Gastroesophageal sphincter (tissue), 3 donors: ENCODE measurements around the gene SHPK.

Experiments
- CTCF ChIP-seq, 4 experiments: fragments of 200-600 bp in 2 of 4; fragments of 450-650 bp in 2 of 4; sonication (generic) in 1 of 4; IDR thresholded peaks; one replicate each; pipeline ENCODE4 v1.5.1; 2017 to 2019; ENCODE audit warnings: antibody characterized with exemption in 4 of 4, mild to moderate bottlenecking in 2 of 4, moderate library complexity in 2 of 4
- EP300 ChIP-seq: sonication (generic); formaldehyde crosslinking; IDR thresholded peaks from one replicate; pipeline ENCODE4 v1.6.1; 2017; ENCODE audit warnings: antibody characterized with exemption, mild to moderate bottlenecking
- POLR2A ChIP-seq, 2 donors: fragments of 450-650 bp; IDR thresholded peaks; one replicate each; pipeline ENCODE4 v1.6.1; 2017; ENCODE audit warnings: antibody characterized with exemption in 2 of 2, mild to moderate bottlenecking in 2 of 2, moderate library complexity in 1 of 2

- no peak for TF ChIP-seq CTCF (IDR thresholded peaks at IDR 0.05)
- no peak for TF ChIP-seq EP300
- TF ChIP-seq POLR2A (IDR thresholded peaks at IDR 0.05): no peak
Observed at GRCh38 chr17:3675886-3676285, 39.8 kb upstream of the SHPK start.
